A549 (cell line): Measurements from ENCODE around the gene TBC1D8. TPM values are rescaled to one million over a fixed set of nuclear protein-coding genes. Genes with fewer than 3 reads are reported as not detected.

Source experiments
- ATAC-seq, 2 experiments: fragments of 200-7000 bp in 1 of 2; fragments of >200 bp in 1 of 2; cut with Nextera tagmentation in 1 of 2; cut with Tn5 transposase in 1 of 2; 3 replicates each; pipeline versions ENCODE4 v1.8.0 to v1.9.1; 2018 to 2020; ENCODE audit warnings: mild to moderate bottlenecking in 1 of 2, moderate library complexity in 1 of 2
- CTCF ChIA-PET: fragments of 300-600 bp; sonication (Branson Sonifier 250); formaldehyde crosslinking; extraction: SDS; loops from one replicate; lab custom pipeline; 2021; ENCODE audit warnings: antibody characterized with exemption, inconsistent platforms; lab: Yijun Ruan, JAX
- POLR2A ChIA-PET: fragments of 350-600 bp; formaldehyde crosslinking; extraction: SDS; loops from one replicate; lab custom pipeline; 2021; ENCODE audit warnings: antibody characterized with exemption, inconsistent platforms; lab: Yijun Ruan, JAX
- DNase-seq, 2 experiments: peaks; one replicate each; pipeline versions ENCODE4 v3.0.0 to v3.0.0-alpha.2; 2011 to 2016; ENCODE audit warnings: low read depth in 1 of 2, low spot score in 1 of 2
- FAIRE-seq: peaks from 2 replicates; lab custom pipeline; 2011; peaks lifted over from hg19 to GRCh38; lab: Jason Lieb, UNC
- H3K27ac ChIP-seq, 2 experiments: fragments of >200 bp; sonication (Bioruptor Twin); formaldehyde crosslinking; 3 replicates each; pipeline ENCODE4 v1.5.1; 2016 to 2017
- H3K4me1 ChIP-seq: fragments of >200 bp; sonication (Bioruptor Twin); formaldehyde crosslinking; 3 replicates; pipeline ENCODE4 v1.6.1; 2016
- H3K4me2 ChIP-seq: fragments of >200 bp; sonication (Bioruptor Twin); formaldehyde crosslinking; 3 replicates; pipeline ENCODE4 v1.6.1; 2016
- H3K4me3 ChIP-seq: fragments of >200 bp; sonication (Bioruptor Twin); formaldehyde crosslinking; 3 replicates; pipeline ENCODE4 v1.5.1; 2016
- H3K9me3 ChIP-seq: fragments of >200 bp; sonication (Bioruptor Twin); formaldehyde crosslinking; 3 replicates; pipeline ENCODE4 v1.6.1; 2016
- BCL3 ChIP-seq: fragments of >200 bp; sonication (Bioruptor Twin); formaldehyde crosslinking; IDR thresholded peaks from 3 replicates; pipeline ENCODE4 v1.6.1; 2016
- BHLHE40 ChIP-seq: IDR thresholded peaks from 2 replicates; pipeline ENCODE4 v1.6.1; 2012; ENCODE audit warnings: low read depth, low read length, inconsistent platforms
- CBX8 ChIP-seq: fragments of 200-600 bp; sonication (generic); IDR thresholded peaks from 2 replicates; pipeline ENCODE4 v1.6.1; 2016
- CHD2 ChIP-seq: fragments of 150-350 bp; IDR thresholded peaks from 2 replicates; pipeline ENCODE4 v1.6.1; 2014; ENCODE audit warnings: low read length; ENCODE audit not compliant: partially characterized antibody
- CHD4 ChIP-seq: fragments of 200-600 bp; sonication (generic); IDR thresholded peaks from 2 replicates; pipeline ENCODE4 v1.6.1; 2016; ENCODE audit warnings: antibody characterized with exemption, mild to moderate bottlenecking, borderline replicate concordance
- CTCF ChIP-seq: fragments of >200 bp; sonication (Bioruptor Twin); formaldehyde crosslinking; IDR thresholded peaks from 3 replicates; pipeline ENCODE4 v1.5.1; 2016
- EHF ChIP-seq: fragments of 250-450 bp; sonication (Bioruptor Pico); IDR thresholded peaks from 2 replicates; pipeline ENCODE4 v1.5.0; 2020; ENCODE audit warnings: mild to moderate bottlenecking
- JUN ChIP-seq, 2 experiments: fragments of >200 bp; sonication (Bioruptor Twin); formaldehyde crosslinking; IDR thresholded peaks; 2 replicates in 1 of 2; 3 replicates in 1 of 2; pipeline ENCODE4 v1.6.1; 2016 to 2017
- JUNB ChIP-seq: fragments of >200 bp; sonication (Bioruptor Twin); formaldehyde crosslinking; IDR thresholded peaks from 2 replicates; pipeline ENCODE4 v1.6.1; 2016
- MAZ ChIP-seq: fragments of 150-350 bp; IDR thresholded peaks from 2 replicates; pipeline ENCODE4 v1.6.1; 2014; ENCODE audit warnings: antibody characterized with exemption, low read depth, low read length, borderline replicate concordance
- MYC ChIP-seq: IDR thresholded peaks from 2 replicates; pipeline ENCODE4 v1.6.1; 2012; ENCODE audit warnings: mild to moderate bottlenecking, inconsistent platforms, low read length, improper control_type of control experiment, borderline replicate concordance
- PBX3 ChIP-seq: IDR thresholded peaks from 2 replicates; pipeline ENCODE4 v1.6.1; 2012
- PHF8 ChIP-seq: fragments of 200-600 bp; sonication (generic); IDR thresholded peaks from 2 replicates; pipeline ENCODE4 v1.6.1; 2016; ENCODE audit warnings: low read depth, mild to moderate bottlenecking, antibody characterized with exemption, moderate library complexity, borderline replicate concordance
- POLR2A ChIP-seq: IDR thresholded peaks from 2 replicates; pipeline ENCODE4 v1.6.1; 2012; ENCODE audit warnings: mild to moderate bottlenecking, low read length
- POLR2AphosphoS2 ChIP-seq: conservative IDR thresholded peaks from 2 replicates; pipeline ENCODE4 v1.6.1; 2012; ENCODE audit warnings: low read length, improper control_type of control experiment, inconsistent platforms
- RCOR1 ChIP-seq: fragments of 150-350 bp; IDR thresholded peaks from 2 replicates; pipeline ENCODE4 v1.6.1; 2014; ENCODE audit warnings: antibody characterized with exemption, low read length, low read depth
- RFX5 ChIP-seq: fragments of 450-650 bp; IDR thresholded peaks from 2 replicates; pipeline ENCODE4 v1.7.1; 2014; ENCODE audit warnings: antibody characterized with exemption, mild to moderate bottlenecking, moderate library complexity
- SMC3 ChIP-seq: fragments of >200 bp; sonication (Bioruptor Twin); formaldehyde crosslinking; IDR thresholded peaks from 3 replicates; pipeline ENCODE4 v1.6.1; 2018; ENCODE audit warnings: inconsistent platforms
- SREBF2 ChIP-seq: fragments of 450-650 bp; IDR thresholded peaks from 2 replicates; pipeline ENCODE4 v1.6.1; 2014; ENCODE audit warnings: mild to moderate bottlenecking, moderate library complexity
- TFCP2L1 ChIP-seq: fragments of 250-450 bp; sonication (Bioruptor Pico); IDR thresholded peaks from 2 replicates; pipeline ENCODE4 v1.5.0; 2021; ENCODE audit warnings: mild to moderate bottlenecking
- USF2 ChIP-seq: fragments of 450-650 bp; IDR thresholded peaks from 2 replicates; pipeline ENCODE4 v1.6.1; 2014; ENCODE audit warnings: antibody characterized with exemption
- ZNF302 ChIP-seq: fragments of 250-450 bp; sonication (Bioruptor Pico); IDR thresholded peaks from 2 replicates; pipeline ENCODE4 v1.9.0; 2021; ENCODE audit warnings: inconsistent platforms, mild to moderate bottlenecking, moderate library complexity
- ZSCAN20 ChIP-seq: fragments of 250-450 bp; sonication (Bioruptor Pico); IDR thresholded peaks from 2 replicates; pipeline ENCODE4 v1.8.0; 2022; ENCODE audit warnings: mild to moderate bottlenecking, moderate library complexity
- WGBS: methylation state at CpG from one replicate; pipeline ENCODE4 v1.1.6; 2017; ENCODE audit errors: missing lambda C conversion rate; 5-methylcytosine and 5-hydroxymethylcytosine counted together
- polyA plus RNA-seq, 4 experiments: library from polyadenylated mRNA; depleted of rRNA in 3 of 4; stranded (reverse); fragments of >200 nt; fragmentation: RNase III in 1 of 4; extraction: RNeasy Plus Mini Kit Qiagen cat#74134 plus additional on column Dnase treatment in 1 of 4; gene quantifications; 2 replicates in 3 of 4; 3 replicates in 1 of 4; pipeline ENCODE4 v1.2.3, GENCODE V29; 2011 to 2017

The TBC1D8 gene
- polyA plus RNA-seq, 2 of the 4 experiments (the other 2 are of a cell fraction) = 35.3 to 107 TPM

- H3K4me3 ChIP-seq = no peak overlapping the region
- H3K9me3 ChIP-seq = no peaks in the 10 kb centered on the region
- TF ChIP-seq TFCP2L1 (CRISPR knock-in tag) = no peak
- TF ChIP-seq ZNF302 (CRISPR knock-in tag) = no peak
- no peak for TF ChIP-seq PBX3
- TF ChIP-seq USF2 = no peak
- no peak for TF ChIP-seq EHF (CRISPR knock-in tag)
- TF ChIP-seq BCL3 = no peak
- TF ChIP-seq CBX8 = no peak
- TF ChIP-seq POLR2A = no peak
- TF ChIP-seq CTCF = no peak
- TF ChIP-seq MAZ = no peak
- TF ChIP-seq CHD2 = no peak
- no peak for TF ChIP-seq SREBF2
- TF ChIP-seq JUN (IDR thresholded peaks at IDR 0.05) = no peak
- TF ChIP-seq RCOR1 = no peak
- peak; percentile 55 to 60; a peak in 3 of 6 replicates for ATAC-seq
- DNase-seq = no peak
- peak overlapping the region; percentile 57 to 74 for H3K27ac ChIP-seq
- no peak for FAIRE-seq
- POLR2A ChIA-PET = no interaction called here
- CTCF ChIA-PET = interaction anchor here (0.6 to 3.1 kb wide), 7 partner anchors 10 to 389 kb away, joined by 3 to 22 read pairs (median 9); no protein-coding TSS in a partner anchor
- H3K4me1 ChIP-seq = peaks cover 13% of the 10 kb centered on the region
- H3K4me2 ChIP-seq = peak overlapping the region; percentile 2; the same call in 1 of the 3 replicates
- WGBS = 74% methylated on average over 11 of the region's 11 CpGs
Measured at GRCh38 chr2:100983684-100984310, 167.4 kb downstream of the TBC1D8 start.

GRCh38 chr2:100983201-100983600 lies 168.0 kb downstream of the TBC1D8 start:
- H3K4me1 ChIP-seq = peaks cover 13% of the 10 kb centered on the region
- ChIA-PET CTCF (interaction anchor here (0.6 to 3.1 kb wide), 7 partner anchors 9 to 389 kb away, joined by 3 to 22 read pairs (median 9); no protein-coding TSS in a partner anchor), POLR2A (no interaction called here)
- ATAC-seq (no peak), DNase-seq (no peak), FAIRE-seq (no peak)
- TF ChIP-seq ZSCAN20 (CRISPR knock-in tag) (no peak), SMC3 (no peak), EHF (CRISPR knock-in tag) (no peak), TFCP2L1 (CRISPR knock-in tag) (no peak), BHLHE40 (no peak), MYC (no peak), POLR2AphosphoS2 (no peak), PHF8 (no peak), RFX5 (no peak), CHD4 (no peak), JUNB (no peak)
- H3K27ac ChIP-seq = peak overlapping the region in 1 of 2 experiments; percentile 74; a peak in 3 of 6 replicates
- no peak overlapping the region for H3K4me3 ChIP-seq
- H3K9me3 ChIP-seq = no peaks in the 10 kb centered on the region
- no peak overlapping the region for H3K4me2 ChIP-seq
- WGBS = 88% methylated on average over 11 of the region's 12 CpGs
